SU-DHL-6 (cell line): ENCODE data around the gene THAP12.

ENCODE experiments used
- EZH2phosphoT487 ChIP-seq: fragments of 200-600 bp; sonication (generic), shearing (Covaris generic); conservative IDR thresholded peaks from 2 replicates; pipeline ENCODE4 v1.6.1; 2018; ENCODE audit warnings: mild to moderate bottlenecking, antibody characterized with exemption, low read length, moderate library complexity, mixed read lengths
- TF ChIP-seq, protein P1 (sequence below): fragments of 200-600 bp; sonication (generic); IDR thresholded peaks from one replicate; pipeline ENCODE4 v1.5.1; 2017; ENCODE audit warnings: antibody characterized with exemption, mild to moderate bottlenecking, low read length, moderate library complexity; ENCODE audit not compliant: insufficient read depth, poor library complexity, severe bottlenecking

DNA sequence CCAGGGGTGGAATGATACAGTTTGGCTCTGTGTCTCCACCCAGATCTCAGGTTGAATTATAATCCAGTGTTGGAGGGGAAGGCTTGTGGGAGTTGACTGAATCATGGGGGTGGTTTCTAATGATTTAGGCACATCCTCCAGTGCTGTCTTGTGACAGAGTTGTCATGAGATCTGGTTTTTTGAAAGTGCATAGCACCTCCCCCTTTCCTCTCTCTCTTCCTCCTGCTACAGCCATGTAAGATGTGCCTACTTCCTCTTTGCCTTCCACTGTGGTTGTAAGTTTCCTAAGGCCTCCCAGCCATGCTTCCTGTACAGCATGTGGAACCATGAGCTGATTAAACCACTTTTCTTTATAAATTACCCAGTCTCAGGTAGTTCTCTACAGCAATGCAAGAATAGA is 45.1 kb downstream of the THAP12 start:
- TF ChIP-seq, protein P1, sequence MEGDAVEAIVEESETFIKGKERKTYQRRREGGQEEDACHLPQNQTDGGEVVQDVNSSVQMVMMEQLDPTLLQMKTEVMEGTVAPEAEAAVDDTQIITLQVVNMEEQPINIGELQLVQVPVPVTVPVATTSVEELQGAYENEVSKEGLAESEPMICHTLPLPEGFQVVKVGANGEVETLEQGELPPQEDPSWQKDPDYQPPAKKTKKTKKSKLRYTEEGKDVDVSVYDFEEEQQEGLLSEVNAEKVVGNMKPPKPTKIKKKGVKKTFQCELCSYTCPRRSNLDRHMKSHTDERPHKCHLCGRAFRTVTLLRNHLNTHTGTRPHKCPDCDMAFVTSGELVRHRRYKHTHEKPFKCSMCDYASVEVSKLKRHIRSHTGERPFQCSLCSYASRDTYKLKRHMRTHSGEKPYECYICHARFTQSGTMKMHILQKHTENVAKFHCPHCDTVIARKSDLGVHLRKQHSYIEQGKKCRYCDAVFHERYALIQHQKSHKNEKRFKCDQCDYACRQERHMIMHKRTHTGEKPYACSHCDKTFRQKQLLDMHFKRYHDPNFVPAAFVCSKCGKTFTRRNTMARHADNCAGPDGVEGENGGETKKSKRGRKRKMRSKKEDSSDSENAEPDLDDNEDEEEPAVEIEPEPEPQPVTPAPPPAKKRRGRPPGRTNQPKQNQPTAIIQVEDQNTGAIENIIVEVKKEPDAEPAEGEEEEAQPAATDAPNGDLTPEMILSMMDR: no peak
- no peak for TF ChIP-seq EZH2phosphoT487
